H1 (cell line): ENCODE measurements around the gene NAA20.

Experiments used
- ASH2L ChIP-seq: fragments of 200-600, 300-600 bp; sonication (generic); IDR thresholded peaks from one replicate; pipeline ENCODE4 v1.7.1; 2017; ENCODE audit warnings: low read length
- CBX8 ChIP-seq: fragments of 300-800, 300-1000 bp; sonication (generic); IDR thresholded peaks from 2 replicates; pipeline ENCODE4 v1.7.1; 2016; ENCODE audit warnings: low read depth, low read length, borderline replicate concordance
- CHD2 ChIP-seq: IDR thresholded peaks from 2 replicates; pipeline ENCODE4 v1.6.1; 2012; ENCODE audit warnings: low read length, improper control_type of control experiment
- CTCF ChIP-seq, 3 experiments: IDR thresholded peaks; 1 replicate in 2 of 3; 2 replicates in 1 of 3; pipeline versions ENCODE4 v1.5.1 to v1.6.1; 2011; ENCODE audit warnings: low read length in 3 of 3, mild to moderate bottlenecking in 3 of 3, inconsistent platforms in 2 of 3, low read depth in 1 of 3, moderate library complexity in 1 of 3; ENCODE audit not compliant: insufficient read depth in 1 of 3; ENCODE audit errors: control extremely low read depth in 1 of 3
- EP300 ChIP-seq, 2 experiments: IDR thresholded peaks; 1 replicate in 1 of 2; 2 replicates in 1 of 2; pipeline ENCODE4 v1.6.1; 2011 to 2012; ENCODE audit warnings: low read depth in 2 of 2, low read length in 2 of 2, mild to moderate bottlenecking in 2 of 2, borderline replicate concordance in 1 of 2, inconsistent platforms in 1 of 2, moderate library complexity in 1 of 2
- EZH2 ChIP-seq: fragments of 200-600 bp; sonication (generic); IDR thresholded peaks from 2 replicates; pipeline ENCODE4 v1.7.1; 2012; ENCODE audit warnings: low read depth, mild to moderate bottlenecking, moderate library complexity, low read length, inconsistent platforms; ENCODE audit not compliant: severe bottlenecking
- GABPA ChIP-seq: IDR thresholded peaks from 2 replicates; pipeline ENCODE4 v1.6.1; 2011; ENCODE audit warnings: mild to moderate bottlenecking, low read length, moderate library complexity, borderline replicate concordance; ENCODE audit not compliant: insufficient read depth
- PHF8 ChIP-seq: fragments of 200-600 bp; sonication (generic); conservative IDR thresholded peaks from 2 replicates; pipeline ENCODE4 v1.7.1; 2012; ENCODE audit warnings: low read depth, mild to moderate bottlenecking, inconsistent platforms, low read length, moderate library complexity
- POLR2A ChIP-seq, 2 experiments: IDR thresholded peaks; 1 replicate in 1 of 2; 2 replicates in 1 of 2; pipeline ENCODE4 v1.6.1; 2011; ENCODE audit warnings: low read depth in 2 of 2, low read length in 2 of 2, mild to moderate bottlenecking in 2 of 2; ENCODE audit errors: control extremely low read depth in 1 of 2
- POLR2AphosphoS5 ChIP-seq: IDR thresholded peaks from 2 replicates; pipeline ENCODE4 v1.6.1; 2011; ENCODE audit warnings: low read depth, low read length
- RFX5 ChIP-seq: IDR thresholded peaks from 2 replicates; pipeline ENCODE4 v1.6.1; 2011; ENCODE audit warnings: low read depth, low read length, improper control_type of control experiment, borderline replicate concordance
- SRF ChIP-seq: IDR thresholded peaks from 2 replicates; pipeline ENCODE4 v1.6.1; 2011; ENCODE audit warnings: mild to moderate bottlenecking, low read depth, low read length, moderate library complexity
- USF2 ChIP-seq: IDR thresholded peaks from 2 replicates; pipeline ENCODE4 v1.6.1; 2011; ENCODE audit warnings: low read length, improper control_type of control experiment

DNA sequence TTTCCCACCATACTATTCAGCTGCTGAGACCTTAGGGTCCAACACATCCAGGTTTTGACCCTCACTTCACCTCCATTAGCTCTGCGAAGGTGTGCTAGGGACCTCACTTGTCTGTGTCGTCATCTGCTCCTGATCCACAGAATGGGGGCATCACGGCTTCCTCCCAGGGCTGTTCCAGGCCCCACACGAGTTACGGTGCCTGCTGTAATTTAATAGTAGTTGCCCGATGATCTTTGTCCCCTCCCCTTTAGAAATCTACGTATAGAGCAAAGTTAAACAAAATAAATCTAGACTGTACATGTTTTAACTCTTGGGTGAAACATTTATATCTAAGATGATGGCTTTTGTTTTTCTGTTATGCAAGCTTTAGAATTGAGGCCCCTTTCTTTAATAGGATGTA, 49.1 kb upstream of the NAA20 start:
- TF ChIP-seq CTCF (IDR thresholded peaks at IDR 0.05; ENCODE audit: control extremely low read depth in 1 of 3, insufficient read depth in 1 of 3, low read depth in 1 of 3, low read length in 3 of 3): no peak
- no peak for TF ChIP-seq CHD2
- TF ChIP-seq PHF8: no peak
- TF ChIP-seq RFX5: no peak
- TF ChIP-seq POLR2AphosphoS5: no peak
- no peak for TF ChIP-seq GABPA
- no peak for TF ChIP-seq EP300 (IDR thresholded peaks at IDR 0.05; ENCODE audit: borderline replicate concordance in 1 of 2, low read depth in 2 of 2, low read length in 2 of 2)
- TF ChIP-seq POLR2A (IDR thresholded peaks at IDR 0.05; ENCODE audit: control extremely low read depth in 1 of 2, low read depth in 2 of 2, low read length in 2 of 2): no peak
- no peak for TF ChIP-seq USF2
- TF ChIP-seq SRF: no peak
- no peak for TF ChIP-seq CBX8
- TF ChIP-seq ASH2L: no peak
- TF ChIP-seq EZH2: no peak
